Skeletal muscle satellite cell (primary cell): ENCODE data around the gene RPH3AL.

ENCODE experiments used
- H3K27me3 ChIP-seq: 2 replicates; pipeline ENCODE4 v1.7.0; 2013; ENCODE audit warnings: low read length; ENCODE audit not compliant: control insufficient read depth, insufficient read depth
- H3K36me3 ChIP-seq: 2 replicates; pipeline ENCODE4 v1.7.0; 2013; ENCODE audit warnings: mild to moderate bottlenecking, control low read depth, low read length; ENCODE audit not compliant: insufficient read depth
- H3K4me1 ChIP-seq: 2 replicates; pipeline ENCODE4 v1.7.0; 2013; ENCODE audit warnings: low read length; ENCODE audit not compliant: control insufficient read depth, insufficient read depth
- H3K4me2 ChIP-seq: 2 replicates; pipeline ENCODE4 v1.7.0; 2013; ENCODE audit warnings: mild to moderate bottlenecking, low read length
- H3K4me3 ChIP-seq: 2 replicates; pipeline ENCODE4 v1.7.0; 2013; ENCODE audit warnings: low read length
- H3K9ac ChIP-seq: 2 replicates; pipeline ENCODE4 v1.7.0; 2013; ENCODE audit warnings: mild to moderate bottlenecking, low read depth, low read length, moderate library complexity
- H3K9me3 ChIP-seq: replicated peaks from 2 replicates; pipeline ENCODE4 v1.7.0; 2013; ENCODE audit warnings: mild to moderate bottlenecking, control low read depth, low read length

Gene RPH3AL

GRCh38 chr17:286571-286970 lies 66.0 kb downstream of the RPH3AL start:
- Histone ChIP-seq H3K4me1 (no peaks in the 10 kb centered on the region), H3K9ac (no peak overlapping the region), H3K4me2 (no peak overlapping the region), H3K36me3 (no peaks in the 10 kb centered on the region), H3K9me3 (no peaks in the 10 kb centered on the region), H3K27me3 (no peaks in the 10 kb centered on the region), H3K4me3 (no peak overlapping the region)

GRCh38 chr17:285751-286422 lies 66.7 kb downstream of the RPH3AL start:
- no peak overlapping the region for H3K4me3 ChIP-seq
- no peaks in the 10 kb centered on the region for H3K4me1 ChIP-seq
- H3K36me3 ChIP-seq: no peaks in the 10 kb centered on the region
- no peak overlapping the region for H3K9ac ChIP-seq
- H3K27me3 ChIP-seq: no peaks in the 10 kb centered on the region
- no peak overlapping the region for H3K4me2 ChIP-seq
- H3K9me3 ChIP-seq: no peaks in the 10 kb centered on the region

- Histone ChIP-seq H3K9me3 (no peaks in the 10 kb centered on the region), H3K27me3 (peaks cover 7% of the 10 kb centered on the region), H3K4me1 (no peaks in the 10 kb centered on the region), H3K36me3 (no peaks in the 10 kb centered on the region), H3K9ac (no peak overlapping the region), H3K4me2 (no peak overlapping the region), H3K4me3 (no peak overlapping the region)
Measured at GRCh38 chr17:284676-285355, 67.8 kb downstream of the RPH3AL start.

GRCh38 chr17:283911-284675 lies 68.5 kb downstream of the RPH3AL start:
- Histone ChIP-seq H3K9me3 (no peaks in the 10 kb centered on the region), H3K36me3 (no peaks in the 10 kb centered on the region), H3K4me2 (no peak overlapping the region), H3K9ac (no peak overlapping the region), H3K27me3 (peaks cover 9% of the 10 kb centered on the region), H3K4me3 (no peak overlapping the region), H3K4me1 (no peaks in the 10 kb centered on the region)

GRCh38 chr17:282912-283882 lies 69.4 kb downstream of the RPH3AL start:
- Histone ChIP-seq H3K9me3 (no peaks in the 10 kb centered on the region), H3K4me1 (no peaks in the 10 kb centered on the region), H3K36me3 (no peaks in the 10 kb centered on the region), H3K4me2 (no peak overlapping the region), H3K4me3 (no peak overlapping the region), H3K9ac (no peak overlapping the region), H3K27me3 (peaks cover 13% of the 10 kb centered on the region)

- H3K27me3 ChIP-seq: peaks cover 13% of the 10 kb centered on the region
- H3K4me2 ChIP-seq: no peak overlapping the region
- H3K4me3 ChIP-seq: no peak overlapping the region
- H3K9ac ChIP-seq: no peak overlapping the region
- no peaks in the 10 kb centered on the region for H3K36me3 ChIP-seq
- no peaks in the 10 kb centered on the region for H3K9me3 ChIP-seq
- H3K4me1 ChIP-seq: no peaks in the 10 kb centered on the region
Measured at GRCh38 chr17:282000-282911, 70.4 kb downstream of the RPH3AL start.

- no peaks in the 10 kb centered on the region for H3K36me3 ChIP-seq
- no peak overlapping the region for H3K9ac ChIP-seq
- no peaks in the 10 kb centered on the region for H3K4me1 ChIP-seq
- no peaks in the 10 kb centered on the region for H3K9me3 ChIP-seq
- H3K4me3 ChIP-seq: no peak overlapping the region
- H3K27me3 ChIP-seq: peaks cover 16% of the 10 kb centered on the region
- no peak overlapping the region for H3K4me2 ChIP-seq
Measured at GRCh38 chr17:281365-281999, 71.1 kb downstream of the RPH3AL start.

GRCh38 chr17:280901-281300 lies 71.7 kb downstream of the RPH3AL start:
- Histone ChIP-seq H3K4me2 (no peak overlapping the region), H3K27me3 (peaks cover 16% of the 10 kb centered on the region), H3K4me3 (no peak overlapping the region), H3K9ac (no peak overlapping the region), H3K36me3 (no peaks in the 10 kb centered on the region), H3K4me1 (no peaks in the 10 kb centered on the region), H3K9me3 (no peaks in the 10 kb centered on the region)

GRCh38 chr17:280216-280615 lies 72.4 kb downstream of the RPH3AL start:
- Histone ChIP-seq H3K36me3 (no peaks in the 10 kb centered on the region), H3K9me3 (no peaks in the 10 kb centered on the region), H3K27me3 (peaks cover 18% of the 10 kb centered on the region), H3K9ac (no peak overlapping the region), H3K4me2 (no peak overlapping the region), H3K4me1 (no peaks in the 10 kb centered on the region), H3K4me3 (no peak overlapping the region)

GRCh38 chr17:279776-280175 lies 72.8 kb downstream of the RPH3AL start:
- Histone ChIP-seq H3K9ac (no peak overlapping the region), H3K9me3 (no peaks in the 10 kb centered on the region), H3K4me2 (no peak overlapping the region), H3K4me3 (no peak overlapping the region), H3K36me3 (no peaks in the 10 kb centered on the region), H3K27me3 (peaks cover 18% of the 10 kb centered on the region), H3K4me1 (no peaks in the 10 kb centered on the region)
